GM19240 (cell line): Measurements from ENCODE around the gene RHEB.
"Not testable (repeated sequence)": the region's sequence is repeated elsewhere in the genome, so short reads cannot be mapped to it uniquely, and the experiment has no call there.

Experiments used
- DNase-seq: peaks from one replicate; pipeline ENCODE4 v3.0.0; 2011; ENCODE audit warnings: low spot score; ENCODE audit not compliant: insufficient read length

RHEB gene

GRCh38 chr7:151529842-151530241 is 10.1 kb upstream of the RHEB start:
- no peak for DNase-seq

GRCh38 chr7:151524845-151525244 is 5.2 kb upstream of the RHEB start:
- no peak for DNase-seq

GRCh38 chr7:151524331-151524730 is 4.6 kb upstream of the RHEB start:
- DNase-seq: no peak

- DNase-seq: no peak
Measured at GRCh38 chr7:151520419-151521261, 945 bp upstream of the RHEB start.

GRCh38 chr7:151518947-151519764 is 539 bp downstream of the RHEB start:
- DNase-seq: not testable (repeated sequence)

GRCh38 chr7:151518105-151518946 is 1.4 kb downstream of the RHEB start:
- DNase-seq: no peak

GRCh38 chr7:151517601-151518104 is 2.0 kb downstream of the RHEB start:
- no peak for DNase-seq

GRCh38 chr7:151515276-151515565 is 4.5 kb downstream of the RHEB start:
- no peak for DNase-seq

- no peak for DNase-seq
Measured at GRCh38 chr7:151514461-151515275, 5.0 kb downstream of the RHEB start.

GRCh38 chr7:151513133-151513532 is 6.6 kb downstream of the RHEB start:
- no peak for DNase-seq

GRCh38 chr7:151512353-151512752 is 7.3 kb downstream of the RHEB start:
- DNase-seq: no peak

- no peak for DNase-seq
Measured at GRCh38 chr7:151511946-151512345, 7.7 kb downstream of the RHEB start.

GRCh38 chr7:151511270-151511669 is 8.4 kb downstream of the RHEB start:
- no peak for DNase-seq

- no peak for DNase-seq
Measured at GRCh38 chr7:151509670-151510333, 9.9 kb downstream of the RHEB start.

GRCh38 chr7:151508991-151509390 is 10.7 kb downstream of the RHEB start:
- DNase-seq: no peak

- DNase-seq: no peak
Measured at GRCh38 chr7:151507806-151508205, 11.9 kb downstream of the RHEB start.

GRCh38 chr7:151506901-151507382 is 12.8 kb downstream of the RHEB start:
- no peak for DNase-seq

GRCh38 chr7:151505836-151506468 is 13.7 kb downstream of the RHEB start:
- DNase-seq: no peak

GRCh38 chr7:151505433-151505832 is 14.3 kb downstream of the RHEB start:
- no peak for DNase-seq
